DND-41 (cell line): ENCODE measurements around the gene AGXT.

ENCODE experiments used
- EZH2 ChIP-seq: IDR thresholded peaks from 3 replicates; pipeline ENCODE4 v1.6.1; 2012; ENCODE audit warnings: borderline replicate concordance, low read depth, mild to moderate bottlenecking, moderate library complexity, low read length, inconsistent platforms; ENCODE audit not compliant: severe bottlenecking
- TF ChIP-seq, protein P1 (sequence below): IDR thresholded peaks from 2 replicates; pipeline ENCODE4 v1.5.1; 2012; ENCODE audit warnings: borderline replicate concordance, low read length, moderate library complexity, mild to moderate bottlenecking; ENCODE audit not compliant: poor library complexity, severe bottlenecking; ENCODE audit errors: extremely low read depth

DNA sequence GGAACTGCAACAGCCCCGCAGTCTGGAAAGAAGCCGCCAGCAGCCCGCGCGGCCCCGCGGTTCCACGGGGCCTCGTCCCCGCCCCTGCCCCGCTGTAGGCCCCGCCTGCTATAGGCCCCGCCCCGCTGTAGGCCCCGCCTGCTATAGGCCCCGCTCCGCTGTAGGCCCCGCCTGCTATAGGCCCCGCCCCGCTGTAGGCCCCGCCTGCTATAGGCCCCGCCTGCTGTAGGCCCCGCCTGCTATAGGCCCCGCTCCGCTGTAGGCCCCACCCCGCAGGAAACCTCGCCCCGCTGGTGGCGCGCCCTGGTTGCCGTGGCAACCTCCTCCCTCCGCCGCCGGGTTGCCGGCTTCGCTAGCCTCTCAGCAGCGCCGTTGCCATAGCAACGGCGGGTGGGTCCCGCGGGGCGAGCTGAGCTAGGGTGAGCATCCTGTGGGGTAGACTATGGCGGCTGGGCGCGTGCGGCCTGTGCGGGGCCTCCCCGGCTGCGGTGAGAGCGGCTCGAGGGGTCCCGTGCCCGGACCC is 36.4 kb upstream of the AGXT start:
- TF ChIP-seq, protein P1, sequence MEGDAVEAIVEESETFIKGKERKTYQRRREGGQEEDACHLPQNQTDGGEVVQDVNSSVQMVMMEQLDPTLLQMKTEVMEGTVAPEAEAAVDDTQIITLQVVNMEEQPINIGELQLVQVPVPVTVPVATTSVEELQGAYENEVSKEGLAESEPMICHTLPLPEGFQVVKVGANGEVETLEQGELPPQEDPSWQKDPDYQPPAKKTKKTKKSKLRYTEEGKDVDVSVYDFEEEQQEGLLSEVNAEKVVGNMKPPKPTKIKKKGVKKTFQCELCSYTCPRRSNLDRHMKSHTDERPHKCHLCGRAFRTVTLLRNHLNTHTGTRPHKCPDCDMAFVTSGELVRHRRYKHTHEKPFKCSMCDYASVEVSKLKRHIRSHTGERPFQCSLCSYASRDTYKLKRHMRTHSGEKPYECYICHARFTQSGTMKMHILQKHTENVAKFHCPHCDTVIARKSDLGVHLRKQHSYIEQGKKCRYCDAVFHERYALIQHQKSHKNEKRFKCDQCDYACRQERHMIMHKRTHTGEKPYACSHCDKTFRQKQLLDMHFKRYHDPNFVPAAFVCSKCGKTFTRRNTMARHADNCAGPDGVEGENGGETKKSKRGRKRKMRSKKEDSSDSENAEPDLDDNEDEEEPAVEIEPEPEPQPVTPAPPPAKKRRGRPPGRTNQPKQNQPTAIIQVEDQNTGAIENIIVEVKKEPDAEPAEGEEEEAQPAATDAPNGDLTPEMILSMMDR: no peak
- TF ChIP-seq EZH2: no peak
